ENCODE data around the gene GUCY2F. TPM values are rescaled to one million over a fixed set of nuclear protein-coding genes. Genes with fewer than 3 reads are reported as not detected.

GUCY2F gene
- not detected for total RNA-seq
- polyA plus RNA-seq (2013, experiment 1 of 2) = not detected
- not detected for polyA plus RNA-seq (2013, experiment 2 of 2)
- total RNA-seq = 0 to 0.24 (median 0) reads per million in 172 experiments

GRCh38 chrX:109481986-109482385 lies at the start of gene GUCY2F:
GUCY2F (minus strand) TSS chrX:109482086; CDS start chrX:109475936, 6,150 bp downstream.
- Histone ChIP-seq H3K9me3 (ENCODE audit: control insufficient read depth in 1 of 2, insufficient read depth in 1 of 2, low read length in 2 of 2) (no peaks in the 10 kb centered on the region), H3K27ac (ENCODE audit: low read depth in 1 of 2, low read length in 2 of 2) (no peak within 1 kb of the TSS), H3K36me3 (ENCODE audit: insufficient read depth, low read length) (no peaks in the 10 kb centered on the region), H3K4me1 (ENCODE audit: insufficient read depth, low read length) (no peaks in the 10 kb centered on the region), H3K27me3 (ENCODE audit: control insufficient read depth in 1 of 2, insufficient read depth in 2 of 2, low read length in 2 of 2) (peaks cover 0 to 3% of the 10 kb centered on the region in 2 experiments), H3K4me3 (ENCODE audit: low read length) (no peak within 1 kb of the TSS)
- no peaks in the 10 kb centered on the region for H3K36me3 Mint-ChIP-seq (ENCODE audit: low read depth)
- no peak for DNase-seq
- no peak for ATAC-seq (ENCODE audit: poor library complexity)
- H3K4me3 Mint-ChIP-seq = no peak within 1 kb of the TSS
- TF ChIP-seq CTCF (IDR thresholded peaks at IDR 0.05) = no peak
- no peaks in the 10 kb centered on the region for H3K27me3 Mint-ChIP-seq
- H3K9me3 Mint-ChIP-seq = no peaks in the 10 kb centered on the region
- ChIA-PET CTCF (no interaction called here), POLR2A (no interaction called here)
- no peak within 1 kb of the TSS for H3K27ac Mint-ChIP-seq
- intact Hi-C loops (cut with DNase I, micrococcal nuclease) = loop anchor here in 1 of 2 experiments (10.0 kb wide), 1 partner anchor 403 kb away; no protein-coding TSS in a partner anchor
- H3K4me1 Mint-ChIP-seq (ENCODE audit: low read depth) = no peaks in the 10 kb centered on the region

- no peak overlapping the region for H3K4me3 Mint-ChIP-seq
- no peaks in the 10 kb centered on the region for H3K36me3 ChIP-seq (ENCODE audit: insufficient read depth, low read length)
- POLR2A ChIA-PET = no interaction called here
- H3K4me1 Mint-ChIP-seq (ENCODE audit: low read depth) = no peaks in the 10 kb centered on the region
- H3K9me3 Mint-ChIP-seq = no peaks in the 10 kb centered on the region
- TF ChIP-seq CTCF (IDR thresholded peaks at IDR 0.05) = no peak
- no peaks in the 10 kb centered on the region for H3K9me3 ChIP-seq (ENCODE audit: control insufficient read depth in 1 of 2, insufficient read depth in 1 of 2, low read length in 2 of 2)
- DNase-seq (no peak), ATAC-seq (ENCODE audit: poor library complexity) (no peak)
- no peaks in the 10 kb centered on the region for H3K4me1 ChIP-seq (ENCODE audit: insufficient read depth, low read length)
- H3K27me3 ChIP-seq (ENCODE audit: control insufficient read depth in 1 of 2, insufficient read depth in 2 of 2, low read length in 2 of 2) = no peaks in the 10 kb centered on the region
- no peaks in the 10 kb centered on the region for H3K36me3 Mint-ChIP-seq (ENCODE audit: low read depth)
- H3K27me3 Mint-ChIP-seq = peaks cover 32% of the 10 kb centered on the region
- no peak overlapping the region for H3K27ac Mint-ChIP-seq
- no peak overlapping the region for H3K4me3 ChIP-seq (ENCODE audit: low read length)
- intact Hi-C loops (cut with DNase I, micrococcal nuclease) = no loop called here
- CTCF ChIA-PET = no interaction called here
- H3K27ac ChIP-seq (ENCODE audit: low read depth in 1 of 2, low read length in 2 of 2) = no peak overlapping the region
Observed at GRCh38 chrX:109519001-109519400, 37.1 kb upstream of the GUCY2F start.

- no peak for DNase-seq
- Histone ChIP-seq H3K36me3 (ENCODE audit: insufficient read depth, low read length) (no peaks in the 10 kb centered on the region), H3K4me3 (ENCODE audit: low read length) (no peak overlapping the region), H3K27ac (ENCODE audit: low read depth in 1 of 2, low read length in 2 of 2) (no peak overlapping the region), H3K27me3 (ENCODE audit: control insufficient read depth in 1 of 2, insufficient read depth in 2 of 2, low read length in 2 of 2) (peaks cover 0 to 8% of the 10 kb centered on the region in 2 experiments), H3K4me1 (ENCODE audit: insufficient read depth, low read length) (no peaks in the 10 kb centered on the region), H3K9me3 (ENCODE audit: control insufficient read depth in 1 of 2, insufficient read depth in 1 of 2, low read length in 2 of 2) (no peaks in the 10 kb centered on the region)
- ChIA-PET CTCF (no interaction called here), POLR2A (no interaction called here)
- H3K27me3 Mint-ChIP-seq = peaks cover 49% of the 10 kb centered on the region
- H3K9me3 Mint-ChIP-seq = no peaks in the 10 kb centered on the region
- no peak for ATAC-seq (ENCODE audit: poor library complexity)
- intact Hi-C loops (cut with DNase I, micrococcal nuclease) = no loop called here
- no peaks in the 10 kb centered on the region for H3K36me3 Mint-ChIP-seq (ENCODE audit: low read depth)
- H3K4me3 Mint-ChIP-seq = no peak overlapping the region
- H3K4me1 Mint-ChIP-seq (ENCODE audit: low read depth) = no peaks in the 10 kb centered on the region
- no peak overlapping the region for H3K27ac Mint-ChIP-seq
- no peak for TF ChIP-seq CTCF (IDR thresholded peaks at IDR 0.05)
Observed at GRCh38 chrX:109511113-109511512, 29.2 kb upstream of the GUCY2F start.

Measured in CD4-positive, alpha-beta T cell (primary cell).